ENCODE data around the gene ZHX3.
"Not testable (repeated sequence)": the region's sequence is repeated elsewhere in the genome, so short reads cannot be mapped to it uniquely, and the experiment has no call there.

ZHX3 gene

GRCh38 chr20:41334443-41335421 is 17.2 kb upstream of the ZHX3 start:
- DNase-seq (ENCODE audit: insufficient read length, low spot score) (no peak), FAIRE-seq (no peak)

GRCh38 chr20:41334036-41334435 is 16.5 kb upstream of the ZHX3 start:
- FAIRE-seq (no peak), DNase-seq (ENCODE audit: insufficient read length, low spot score) (no peak)

GRCh38 chr20:41331731-41332130 is 14.2 kb upstream of the ZHX3 start:
- DNase-seq (ENCODE audit: insufficient read length, low spot score) = no peak
- FAIRE-seq = no peak

DNA sequence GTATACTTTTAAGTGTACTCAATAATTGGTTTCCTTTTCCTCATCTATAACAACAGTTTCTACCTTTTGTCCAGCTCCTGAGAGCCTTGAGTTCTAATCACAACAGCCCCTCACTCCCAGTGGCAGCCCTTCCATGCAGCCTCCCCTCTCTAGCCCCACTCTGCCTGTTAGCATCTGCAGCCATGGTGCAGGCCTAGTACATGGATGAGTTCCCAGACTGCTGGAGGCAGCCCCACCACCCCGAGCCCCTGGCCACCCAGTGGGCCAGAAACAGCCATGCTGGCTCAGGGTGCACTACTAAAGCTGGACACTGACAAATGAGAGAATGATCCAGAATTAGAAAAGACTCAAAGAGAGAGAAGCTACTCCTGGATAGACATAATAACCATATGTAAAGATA is 13.4 kb upstream of the ZHX3 start:
- DNase-seq (ENCODE audit: insufficient read length, low spot score) (no peak), FAIRE-seq (no peak)

DNA sequence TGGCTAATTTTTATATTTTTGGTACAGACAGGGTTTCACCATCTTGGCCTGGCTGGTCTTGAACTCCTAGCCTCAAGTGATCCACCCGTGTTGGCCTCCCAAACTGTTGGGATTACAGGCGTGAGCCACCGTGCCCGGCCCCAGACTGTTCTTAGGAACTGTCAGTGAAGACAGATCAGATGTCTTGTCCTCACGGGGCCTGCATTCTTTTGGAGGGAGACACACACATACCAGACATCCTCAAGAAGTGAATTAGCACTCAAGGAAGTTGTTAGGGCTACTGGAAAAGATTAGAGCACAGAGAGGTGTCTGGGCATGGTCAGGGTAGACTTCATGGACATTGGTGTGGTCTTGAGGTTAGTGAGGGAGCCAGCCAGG is 12.8 kb upstream of the ZHX3 start:
- FAIRE-seq = no peak

DNA sequence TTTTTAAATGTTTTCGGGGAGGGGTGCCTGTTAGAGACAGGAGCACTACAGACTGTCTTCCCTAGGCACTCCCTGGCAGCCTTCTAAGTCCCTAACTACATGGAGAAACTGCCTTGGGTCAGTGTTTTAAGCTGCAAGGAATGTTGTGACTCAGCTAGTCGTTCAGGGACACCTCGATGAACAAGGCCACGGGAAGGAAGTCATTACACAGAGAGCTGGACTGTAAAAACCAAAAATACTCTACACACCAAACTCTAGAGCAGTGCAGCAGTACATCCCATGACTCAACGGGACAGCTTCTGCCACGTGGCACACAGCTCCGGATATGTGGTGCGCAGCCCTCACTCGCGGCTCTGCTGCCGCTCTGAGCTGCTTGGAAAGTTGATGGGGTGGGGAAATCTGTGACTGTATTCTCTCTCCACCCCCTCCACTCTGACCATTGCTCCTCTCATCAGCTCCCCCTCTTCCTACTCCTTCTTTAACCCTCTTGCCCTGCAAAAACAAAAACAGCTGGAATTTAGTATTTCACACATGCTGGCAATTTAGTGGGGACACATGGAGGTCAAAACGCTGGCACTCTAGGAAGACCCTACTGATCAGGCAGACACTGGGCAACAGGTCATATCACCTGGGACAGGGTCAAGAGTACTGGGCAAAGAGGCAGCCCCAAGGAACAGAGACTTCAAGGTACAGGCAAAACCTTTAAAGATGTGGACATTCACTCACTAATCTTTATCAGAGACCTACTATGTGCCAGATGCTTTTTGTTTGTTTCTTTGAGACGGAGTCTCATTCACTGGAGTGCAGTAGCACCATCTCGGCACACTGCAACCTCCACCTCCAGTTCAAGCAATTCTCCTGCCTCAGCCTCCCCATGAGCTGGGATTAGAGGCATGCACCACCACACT is 12.2 kb upstream of the ZHX3 start:
- peak; percentile 80 for FAIRE-seq
- DNase-seq (ENCODE audit: insufficient read length, low spot score) = peak; percentile 42

More for the DNA sequence above, 12.8 kb upstream of the ZHX3 start:
- DNase-seq (ENCODE audit: insufficient read length, low spot score) = no peak

DNA sequence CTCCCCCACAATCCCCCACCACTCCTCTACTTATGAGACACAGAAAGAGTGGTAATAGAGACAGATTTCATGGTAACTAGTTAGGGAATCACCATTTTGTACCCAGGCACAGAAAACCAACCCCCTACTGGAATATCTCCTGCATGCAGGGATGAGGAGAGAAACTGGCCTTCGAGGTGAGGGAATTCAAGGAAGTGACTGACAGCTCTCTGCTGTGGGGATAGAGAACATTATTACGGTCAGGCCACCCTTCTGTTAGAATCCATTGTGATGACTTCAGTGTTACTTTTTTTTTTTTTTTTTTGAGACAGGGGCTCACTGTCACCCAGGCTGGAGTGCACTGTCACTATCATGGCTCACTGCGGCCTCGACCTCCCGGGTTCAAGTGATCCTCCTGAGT is 9.6 kb upstream of the ZHX3 start:
- no peak for FAIRE-seq
- no peak for DNase-seq (ENCODE audit: insufficient read length, low spot score)

GRCh38 chr20:41320976-41321375 is 3.4 kb upstream of the ZHX3 start:
- FAIRE-seq = no peak
- no peak for DNase-seq (ENCODE audit: insufficient read length, low spot score)

DNA sequence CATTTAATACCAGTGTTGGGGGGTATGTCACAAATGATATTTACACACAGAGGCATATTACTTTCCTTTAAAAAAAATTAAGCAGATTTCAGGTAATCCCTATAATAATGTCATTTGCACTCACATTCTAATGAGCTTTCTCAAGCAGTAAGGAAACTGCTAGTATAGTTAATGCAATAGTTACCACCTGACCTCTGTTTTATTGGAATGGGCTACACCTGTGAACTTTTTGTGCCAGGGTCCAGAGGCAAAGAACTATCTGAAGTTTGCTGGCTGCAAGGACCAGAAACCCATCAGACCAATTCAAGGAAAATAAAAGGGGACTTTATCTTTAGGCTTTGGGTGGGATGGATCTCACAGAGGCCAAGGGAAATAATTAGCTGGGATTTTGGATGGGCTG is 2.9 kb upstream of the ZHX3 start:
- FAIRE-seq = no peak

DNA sequence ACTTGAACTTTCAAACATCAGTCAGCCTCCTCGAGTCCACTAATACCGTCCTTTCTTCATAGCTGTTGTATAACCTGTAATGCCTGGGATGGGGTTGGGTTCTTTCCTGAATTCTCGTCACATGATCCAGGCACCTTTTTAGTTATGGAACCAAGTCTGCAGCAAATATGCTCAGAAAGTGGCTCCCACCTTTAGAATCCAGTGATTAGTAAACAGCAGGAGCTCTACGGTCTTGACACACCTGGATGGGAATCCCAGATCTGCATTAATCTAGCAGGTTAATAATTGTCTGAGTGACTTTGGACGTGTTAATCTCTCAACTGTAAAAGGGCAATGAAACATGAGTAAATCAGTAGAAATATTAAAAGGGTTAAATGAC is 729 bp upstream of the ZHX3 start:
- FAIRE-seq (no peak), DNase-seq (ENCODE audit: insufficient read length, low spot score) (no peak)

More for the DNA sequence above, 2.9 kb upstream of the ZHX3 start:
- no peak for DNase-seq (ENCODE audit: insufficient read length, low spot score)

- DNase-seq (ENCODE audit: insufficient read length, low spot score) (peak; percentile 75), FAIRE-seq (peak; percentile 18)
These were observed 657 bp downstream of the ZHX3 start for GRCh38 chr20:41316602-41317545.

DNA sequence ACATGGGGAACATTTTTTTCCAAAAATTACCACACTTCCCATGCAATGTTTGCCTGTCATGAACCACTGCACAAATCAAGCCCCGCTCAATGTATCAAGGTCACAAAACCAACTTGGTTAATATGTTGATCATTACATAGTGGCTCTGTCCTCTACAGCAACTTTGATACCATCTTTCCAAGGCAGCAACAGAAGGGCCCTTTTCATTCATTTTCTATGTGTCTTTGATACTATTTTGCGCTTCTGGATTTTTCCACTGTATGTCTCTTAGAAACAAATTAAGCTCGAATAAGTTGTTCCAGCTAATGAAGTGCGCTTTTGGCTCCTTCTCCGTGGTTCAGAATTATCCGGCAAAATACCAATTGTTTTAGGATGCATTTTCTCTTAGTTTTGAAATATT is 1.5 kb downstream of the ZHX3 start:
- DNase-seq (ENCODE audit: insufficient read length, low spot score) (no peak), FAIRE-seq (no peak)

GRCh38 chr20:41314386-41314785 is 3.1 kb downstream of the ZHX3 start:
- no peak for FAIRE-seq
- DNase-seq (ENCODE audit: insufficient read length, low spot score) = no peak

- not testable (repeated sequence) for DNase-seq (ENCODE audit: insufficient read length, low spot score); FAIRE-seq
These were observed 5.5 kb downstream of the ZHX3 start for GRCh38 chr20:41312009-41312408.

DNA sequence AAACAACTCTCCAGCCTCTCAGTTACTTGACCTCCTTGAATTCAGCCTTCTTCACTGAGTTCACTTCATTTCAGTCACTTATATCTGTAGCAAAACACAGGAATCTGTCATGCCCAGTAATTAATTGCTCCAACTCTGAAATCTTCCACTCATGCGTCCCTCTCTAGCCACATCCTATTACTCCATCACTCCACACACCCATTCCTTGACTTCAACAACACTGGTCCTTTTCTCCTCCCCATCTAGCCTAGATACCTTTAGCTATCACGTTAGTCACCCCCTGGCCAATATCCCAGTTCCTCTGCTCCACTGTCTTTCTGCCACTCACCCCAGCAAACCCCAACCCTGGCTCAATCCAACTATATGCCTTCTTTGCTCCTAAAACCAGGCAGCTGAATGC is 7.7 kb downstream of the ZHX3 start:
- DNase-seq (ENCODE audit: insufficient read length, low spot score) = no peak
- no peak for FAIRE-seq

DNA sequence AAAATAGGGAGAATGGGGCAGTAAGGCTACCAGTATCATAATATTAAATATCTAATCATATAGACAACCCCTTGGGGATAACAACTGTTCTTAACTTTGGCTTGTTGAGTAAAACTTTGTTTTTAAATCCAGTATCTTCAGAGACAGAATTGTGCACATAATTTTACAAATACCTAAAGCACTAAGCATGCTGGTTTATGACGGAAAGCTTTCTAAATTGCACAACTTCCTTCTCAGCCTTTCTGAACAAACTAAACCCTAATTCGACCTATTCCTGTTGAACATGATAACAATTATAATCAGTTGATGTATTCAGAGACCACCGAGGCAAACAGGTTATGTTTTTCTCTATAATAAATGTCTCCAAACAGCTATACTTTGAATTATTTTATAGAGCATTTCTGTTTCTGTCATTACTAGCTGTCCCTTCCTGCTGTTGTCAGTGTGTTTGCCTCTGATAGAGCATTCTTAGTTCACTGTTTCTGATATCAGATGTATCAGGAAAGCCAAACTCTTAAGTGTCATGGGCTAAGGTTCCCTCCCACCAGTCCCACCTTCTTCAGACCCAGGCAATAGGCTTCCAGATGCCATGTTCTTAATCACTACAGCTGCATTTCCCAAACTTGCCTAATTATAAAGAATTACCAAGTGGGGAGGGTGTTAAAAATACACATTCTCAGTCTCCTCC is 8.7 kb downstream of the ZHX3 start:
- DNase-seq (ENCODE audit: insufficient read length, low spot score) (no peak), FAIRE-seq (no peak)

- FAIRE-seq (peak; percentile 35), DNase-seq (ENCODE audit: insufficient read length, low spot score) (no peak)
These were observed 9.2 kb downstream of the ZHX3 start for GRCh38 chr20:41308290-41308711.

DNA sequence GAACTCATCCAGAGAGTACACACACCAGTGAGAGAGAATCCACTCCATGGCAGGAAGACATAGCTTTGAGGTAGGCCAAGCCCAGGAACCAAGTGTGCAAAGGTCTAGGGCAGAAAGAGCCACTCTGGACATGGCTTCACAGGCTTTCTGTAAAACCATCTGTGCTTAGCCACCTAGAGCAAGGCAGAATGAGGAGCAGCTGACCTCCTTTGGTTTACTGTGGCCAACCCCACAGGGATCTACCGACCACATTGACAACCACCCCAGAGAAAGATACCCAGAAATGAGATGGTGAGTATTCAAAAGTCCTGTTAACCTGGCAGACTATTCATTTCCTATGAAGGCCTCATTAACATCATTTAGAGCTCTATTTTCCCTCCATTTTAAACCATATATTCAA is 10.5 kb downstream of the ZHX3 start:
- DNase-seq (ENCODE audit: insufficient read length, low spot score) (no peak), FAIRE-seq (no peak)

- peak; percentile 77 for FAIRE-seq
- DNase-seq (ENCODE audit: insufficient read length, low spot score) = peak; percentile 39
These were observed 11.3 kb downstream of the ZHX3 start for GRCh38 chr20:41306061-41306727.
